Stimulated activated CD4-positive, alpha-beta T cell treated with anti-CD3 and anti-CD28 coated beads, Interleukin-2, amount 100 ng/mL, for 48 hours (primary cell): Measurements from ENCODE around the gene AMDHD2.
"Not testable (repeated sequence)": the region's sequence is repeated elsewhere in the genome, so short reads cannot be mapped to it uniquely, and the experiment has no call there.

Experiments used
- DNase-seq, 2 donors: peaks; one replicate each; pipeline ENCODE4 v3.0.0-alpha.2; 2020

AMDHD2 gene

DNA sequence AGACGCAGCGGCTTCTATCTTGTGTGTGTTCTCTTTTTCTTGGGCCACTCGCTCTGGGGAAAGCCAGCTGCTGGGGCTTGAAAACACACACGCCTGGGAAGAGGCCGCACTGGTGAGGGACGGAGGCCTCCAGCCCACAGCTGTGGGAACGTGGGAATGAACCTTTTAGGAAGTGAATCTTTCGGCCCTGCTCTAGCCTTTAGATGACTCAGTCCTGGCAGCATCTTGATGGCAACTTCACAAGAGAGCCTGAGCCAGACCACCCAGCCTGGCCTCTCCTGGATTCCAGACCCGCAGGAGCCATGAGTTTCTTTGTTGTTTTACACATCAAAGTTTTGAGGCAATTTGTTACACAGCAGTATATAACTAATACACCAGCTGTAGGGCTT, 15.4 kb downstream of the AMDHD2 start:
- no peak for DNase-seq

DNA sequence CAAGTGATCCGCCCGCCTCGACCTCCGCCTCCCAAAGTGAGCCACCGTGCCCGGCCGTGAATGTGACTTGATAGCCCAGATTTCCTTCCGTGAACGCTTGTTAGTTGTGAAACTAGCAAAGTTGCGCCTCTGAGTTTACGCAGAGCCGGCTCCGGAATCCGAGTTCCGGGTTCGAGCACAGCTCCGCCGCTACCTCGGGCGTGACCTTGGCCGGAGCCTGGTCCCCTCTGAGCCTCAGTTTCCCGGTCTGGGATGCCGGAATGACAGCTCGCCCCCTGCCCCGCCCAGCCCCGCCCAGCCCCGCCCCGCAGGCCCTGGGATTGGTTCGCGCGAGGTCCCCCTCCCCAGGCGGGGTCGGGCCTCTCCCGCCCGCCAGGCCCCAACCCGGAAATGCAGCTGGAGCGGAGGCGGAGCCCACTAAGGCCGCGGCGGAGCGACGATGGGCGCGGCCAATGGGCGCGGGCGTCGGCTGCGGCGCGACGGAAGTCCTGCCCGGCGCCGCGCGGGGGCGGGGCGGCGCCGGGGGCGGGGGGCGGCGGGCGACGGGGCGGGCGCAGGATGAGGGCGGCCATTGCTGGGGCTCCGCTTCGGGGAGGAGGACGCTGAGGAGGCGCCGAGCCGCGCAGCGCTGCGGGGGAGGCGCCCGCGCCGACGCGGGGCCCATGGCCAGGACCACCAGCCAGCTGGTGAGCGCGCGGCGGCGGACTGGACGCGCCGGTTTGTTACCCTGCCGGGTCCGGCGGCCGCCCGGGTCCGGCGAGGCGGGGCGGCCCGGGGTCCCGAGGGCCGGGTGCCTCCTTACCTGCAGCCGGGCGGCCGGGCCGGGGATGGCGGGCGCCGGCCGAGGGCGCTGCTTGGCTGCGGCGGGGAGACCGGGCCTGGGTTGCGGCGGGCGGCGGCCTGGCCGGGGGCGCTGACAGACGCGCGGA, 17.5 kb downstream of the AMDHD2 start, which contains the start of gene PDPK1:
Gene PDPK1 (plus strand): TSS at position 571 of the 929 bp plus-strand sequence. CDS start 92 bp downstream, at position 663.
- peak; percentile 87 to 89 for DNase-seq

DNA sequence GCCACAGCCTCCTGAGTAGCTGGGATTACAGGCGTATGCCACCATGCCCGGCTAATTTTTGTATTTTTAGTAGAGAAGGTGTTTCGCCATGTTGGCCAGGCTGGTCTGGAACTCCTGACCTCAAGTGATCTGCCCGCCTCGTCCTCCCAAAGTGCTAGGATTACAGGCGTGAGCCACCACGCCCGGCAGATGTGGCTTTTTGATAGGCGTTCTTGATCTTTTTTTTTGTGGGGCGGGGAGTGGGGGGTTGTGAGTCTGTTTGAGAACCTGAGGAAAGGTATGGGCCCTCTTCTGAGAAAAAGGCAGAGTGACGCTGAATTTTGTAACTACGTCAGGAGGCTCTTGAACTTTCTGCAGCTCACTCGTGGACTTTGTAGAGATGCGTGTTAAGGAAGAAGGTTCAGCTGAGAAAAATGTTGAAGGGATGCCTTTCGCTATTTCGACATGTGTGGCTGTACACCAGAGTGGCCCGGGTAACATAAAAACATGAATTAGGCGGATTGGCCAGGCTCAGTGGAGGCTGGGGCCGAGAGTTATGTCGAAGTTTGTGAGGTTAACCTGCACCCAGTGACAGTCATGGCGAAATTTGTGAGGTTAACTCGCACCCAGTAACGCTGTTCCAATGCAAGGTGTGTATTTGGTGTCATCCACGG, 19.1 kb downstream of the AMDHD2 start:
- not testable (repeated sequence) for DNase-seq

DNA sequence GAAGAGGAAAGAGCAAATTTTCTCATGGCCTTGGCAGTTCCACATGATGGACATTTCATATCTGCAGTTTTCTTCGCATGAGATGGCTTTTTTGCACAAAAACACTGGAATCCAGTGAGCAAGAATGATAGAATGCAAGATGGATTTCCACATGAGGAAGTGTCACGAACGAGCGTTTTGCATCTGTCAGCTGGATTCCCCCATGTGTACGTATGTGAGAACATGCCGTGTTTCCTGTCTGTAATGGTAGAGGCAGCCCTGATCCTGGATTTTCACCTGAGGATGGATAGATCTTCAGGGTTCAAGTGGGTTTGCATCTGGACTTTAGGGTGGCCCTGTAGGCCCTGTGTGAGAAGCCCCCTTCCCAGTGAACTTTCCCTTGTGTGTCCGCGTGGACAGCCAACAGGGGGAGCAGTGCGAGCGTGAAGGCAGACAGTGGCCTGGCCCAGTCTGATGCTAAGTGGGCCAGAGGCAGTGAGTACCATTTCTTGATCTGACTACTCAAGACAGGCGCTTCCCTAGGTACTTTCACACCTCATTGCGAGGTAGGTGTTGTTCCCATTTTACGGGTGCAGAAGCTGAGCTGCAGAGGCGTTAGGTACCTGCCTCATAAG, 19.8 kb downstream of the AMDHD2 start:
- DNase-seq, result not testable (repeated sequence)

DNA sequence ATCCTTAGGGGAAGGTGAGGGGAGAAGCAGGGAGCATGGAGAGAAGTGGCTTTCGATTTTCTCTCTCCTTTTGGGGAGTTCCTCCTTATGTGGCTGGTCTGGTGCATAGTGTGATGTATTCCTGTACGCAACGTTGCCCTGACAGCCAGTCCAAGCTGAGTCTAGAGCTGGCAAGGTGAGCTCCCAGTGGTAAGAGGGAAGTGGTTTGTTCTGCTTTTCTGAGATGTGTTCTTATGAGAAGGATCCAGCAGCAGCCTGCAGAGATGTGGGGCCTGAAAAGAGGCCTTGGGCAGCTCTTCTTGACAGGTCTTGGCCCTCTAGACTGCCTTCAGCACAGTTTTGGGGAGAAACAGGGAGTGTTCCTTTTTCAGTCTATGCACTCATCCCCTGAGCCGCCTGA, 20.7 kb downstream of the AMDHD2 start:
- DNase-seq, result not testable (repeated sequence)

DNA sequence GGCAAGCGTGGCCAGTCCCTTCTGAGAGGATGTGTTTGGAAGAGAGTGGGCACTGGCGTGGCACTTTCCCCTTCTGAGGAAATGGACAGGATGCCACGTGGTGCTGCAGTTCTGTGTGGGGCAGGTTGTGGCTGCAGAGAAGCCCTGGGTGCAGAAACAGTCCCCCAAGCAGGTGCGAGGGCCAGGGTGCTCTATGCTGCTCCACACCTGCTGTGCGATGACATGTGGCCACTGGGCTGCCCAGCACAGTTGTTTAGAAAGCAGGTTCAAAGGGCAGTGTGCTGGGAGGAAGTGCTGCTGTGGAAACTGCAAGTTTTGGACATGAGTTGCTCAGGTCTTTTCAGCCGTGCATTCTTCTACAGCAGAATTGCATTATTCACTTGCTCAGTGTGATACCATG, 21.2 kb downstream of the AMDHD2 start:
- DNase-seq, result not testable (repeated sequence)

DNA sequence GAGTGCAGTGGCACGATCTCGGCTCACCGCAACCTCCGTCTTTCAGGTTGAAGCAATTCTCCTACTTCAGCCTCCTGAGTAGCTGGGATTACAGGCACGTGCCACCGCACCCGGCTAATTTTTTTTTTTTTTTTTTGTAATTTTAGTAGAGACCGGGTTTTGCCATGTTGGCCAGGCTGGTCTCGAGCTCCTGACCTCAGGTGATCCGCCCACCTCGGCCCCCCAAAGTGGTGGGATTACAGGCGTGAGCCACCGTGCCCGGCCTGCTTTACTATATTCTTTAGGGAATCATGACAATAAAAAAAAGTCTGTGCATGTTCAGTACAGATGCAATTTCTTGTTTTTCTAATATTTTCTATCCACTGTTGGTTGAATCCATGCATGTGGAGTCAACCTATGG, 23.6 kb downstream of the AMDHD2 start:
- not testable (repeated sequence) for DNase-seq

DNA sequence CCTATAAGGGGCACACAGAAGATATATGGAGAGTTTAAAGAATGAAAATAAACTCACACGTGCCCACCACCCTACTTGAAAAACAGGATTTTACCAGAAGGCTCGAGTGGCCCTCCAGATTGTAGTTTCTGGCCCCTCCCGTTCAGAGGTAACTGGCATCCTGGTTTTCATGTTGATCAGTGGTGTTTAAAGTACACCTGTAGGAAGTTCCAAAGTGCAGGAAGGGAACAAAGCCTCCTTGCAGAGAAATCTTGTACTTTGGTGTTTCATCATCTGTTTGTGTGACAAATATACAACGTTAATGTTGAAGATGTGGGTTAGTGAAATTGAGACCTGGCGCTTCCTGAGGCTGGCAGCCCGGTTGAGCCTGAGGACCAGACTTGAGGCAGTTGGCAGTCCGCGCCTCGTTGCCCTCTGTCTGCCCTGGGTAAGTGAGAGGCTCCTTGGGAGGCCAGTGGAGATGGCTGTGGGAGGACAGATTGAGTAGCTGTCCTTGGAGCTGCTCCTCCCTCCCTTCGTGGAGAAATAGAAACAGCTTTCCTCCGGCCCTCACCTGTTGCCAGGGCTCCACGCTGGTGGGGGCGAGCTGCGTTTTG, 30.2 kb downstream of the AMDHD2 start:
- not testable (repeated sequence) for DNase-seq

DNA sequence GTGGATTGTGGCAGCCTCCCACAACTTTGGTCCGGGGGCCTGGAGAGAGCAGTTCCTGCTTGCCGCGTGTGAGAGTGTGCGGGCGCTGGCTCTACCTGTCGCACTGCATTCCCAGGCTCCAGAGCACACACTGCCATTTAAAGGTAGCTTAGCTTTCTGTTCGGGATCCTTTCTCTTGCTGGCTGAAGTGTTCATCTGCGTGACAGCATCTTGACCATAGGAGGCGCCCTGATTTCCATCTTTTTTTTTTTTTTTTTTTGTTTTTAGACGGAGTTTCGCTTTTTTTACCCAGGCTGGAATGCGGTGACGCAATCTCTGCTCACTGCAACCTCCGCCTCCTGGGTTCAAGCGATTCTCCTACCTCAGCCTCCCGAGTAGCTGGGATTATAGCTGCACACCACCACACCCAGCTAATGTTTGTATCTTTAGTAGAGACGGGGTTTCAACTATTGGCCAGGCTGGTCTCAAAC, 31.3 kb downstream of the AMDHD2 start:
- DNase-seq, result not testable (repeated sequence)

DNA sequence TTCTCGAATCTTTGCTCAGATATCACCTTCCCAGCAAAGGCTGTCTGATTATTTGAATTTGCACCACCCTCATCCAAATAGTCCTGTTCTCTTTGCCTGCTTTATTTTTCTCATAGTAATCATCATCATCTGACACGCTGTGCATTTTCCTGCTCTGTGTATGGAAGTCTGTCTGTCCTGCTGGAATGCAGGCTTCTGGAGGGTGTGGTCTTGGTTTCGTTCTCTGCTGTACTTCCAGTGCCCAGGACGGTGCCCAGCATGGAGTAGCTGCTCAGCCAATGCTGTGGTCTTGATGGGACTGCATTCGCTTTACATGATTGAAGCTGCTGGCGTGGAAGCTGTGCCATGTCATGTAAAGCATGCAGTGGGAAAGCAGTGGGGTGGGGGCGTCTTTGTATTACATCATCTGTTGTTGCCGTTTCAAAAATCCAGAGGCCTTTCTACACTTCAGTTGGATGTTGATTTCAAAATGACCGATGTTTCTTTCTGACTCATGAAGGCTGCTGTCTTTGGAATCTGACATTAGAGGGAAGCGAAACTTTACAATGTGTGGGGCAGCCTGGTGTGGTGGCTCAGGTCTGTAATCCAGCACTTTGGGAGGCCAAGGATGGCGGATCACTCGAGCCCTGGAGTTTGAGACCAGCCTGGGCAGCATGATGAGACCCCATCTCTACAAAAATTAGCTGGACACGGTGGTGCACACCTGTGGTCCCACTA, 34.7 kb downstream of the AMDHD2 start:
- DNase-seq, result not testable (repeated sequence)

DNA sequence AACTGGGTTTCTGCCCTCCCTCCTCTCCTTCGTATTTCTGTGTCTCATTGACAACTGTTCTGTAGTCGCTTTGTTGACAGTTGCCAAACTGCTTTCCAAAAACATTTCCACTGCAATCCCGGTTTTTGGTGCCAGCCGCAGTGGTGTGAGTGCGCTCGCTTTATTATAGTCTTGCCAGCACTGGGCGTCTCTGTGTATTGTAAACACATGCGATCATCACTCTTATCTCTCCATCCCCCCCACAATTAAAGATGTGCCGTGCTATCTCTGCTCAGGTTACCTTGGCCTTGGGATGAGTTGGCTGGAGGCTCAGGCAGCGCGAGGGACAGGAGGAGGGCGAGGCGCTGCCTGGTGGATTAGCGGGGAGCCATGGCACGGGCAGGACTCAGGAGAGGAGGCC, 37.0 kb downstream of the AMDHD2 start:
- DNase-seq, result not testable (repeated sequence)

DNA sequence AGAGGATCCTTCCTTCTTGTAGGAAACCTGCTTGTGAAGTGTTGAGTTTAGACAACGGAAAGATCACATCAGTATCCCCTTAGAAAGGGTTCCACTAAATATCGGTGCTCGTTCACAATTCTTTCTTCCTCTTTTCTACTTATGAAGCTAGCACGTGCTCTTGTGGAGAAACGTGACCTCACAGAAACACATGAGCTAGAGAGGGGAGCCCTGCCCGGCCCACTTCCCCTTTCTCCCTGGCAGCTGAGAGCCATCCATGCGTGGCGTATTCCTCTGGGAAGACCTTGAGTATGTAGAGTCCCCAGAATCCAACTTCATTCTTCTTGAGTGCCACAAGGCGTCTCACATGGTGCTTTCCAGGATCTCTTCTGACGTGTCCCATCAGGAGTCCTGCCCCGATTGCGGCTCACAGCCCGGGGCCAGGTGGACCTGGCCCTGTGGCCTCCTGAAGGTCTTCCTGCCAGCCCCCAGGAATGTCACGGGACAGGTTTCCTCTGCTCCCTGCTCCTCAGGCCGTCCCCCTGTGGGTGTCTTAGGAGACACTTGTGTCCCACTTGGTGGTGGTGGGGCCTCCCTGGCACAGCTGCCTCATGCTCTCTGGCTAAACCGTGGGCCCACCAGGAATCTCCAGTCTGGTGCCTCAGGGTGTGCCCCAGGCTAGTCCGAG, 40.1 kb downstream of the AMDHD2 start:
- not testable (repeated sequence) for DNase-seq

DNA sequence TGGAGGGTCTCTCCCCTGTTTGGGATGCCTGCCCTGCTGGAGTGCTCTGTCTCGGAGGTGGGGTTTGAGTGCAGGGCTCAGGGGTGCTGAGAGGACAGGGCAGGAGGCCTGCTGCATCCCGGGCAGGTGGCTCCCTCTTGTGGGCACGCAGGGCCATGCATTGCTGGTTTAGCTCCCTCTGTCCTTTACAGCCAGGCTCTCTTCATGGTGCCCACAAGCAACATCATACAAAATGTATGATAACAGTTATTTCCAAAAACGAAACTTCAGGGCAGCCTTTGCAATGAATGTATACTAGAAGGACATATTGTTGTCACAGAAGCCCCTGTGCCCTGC, 40.6 kb downstream of the AMDHD2 start:
- peak; percentile 35 to 48 for DNase-seq

DNA sequence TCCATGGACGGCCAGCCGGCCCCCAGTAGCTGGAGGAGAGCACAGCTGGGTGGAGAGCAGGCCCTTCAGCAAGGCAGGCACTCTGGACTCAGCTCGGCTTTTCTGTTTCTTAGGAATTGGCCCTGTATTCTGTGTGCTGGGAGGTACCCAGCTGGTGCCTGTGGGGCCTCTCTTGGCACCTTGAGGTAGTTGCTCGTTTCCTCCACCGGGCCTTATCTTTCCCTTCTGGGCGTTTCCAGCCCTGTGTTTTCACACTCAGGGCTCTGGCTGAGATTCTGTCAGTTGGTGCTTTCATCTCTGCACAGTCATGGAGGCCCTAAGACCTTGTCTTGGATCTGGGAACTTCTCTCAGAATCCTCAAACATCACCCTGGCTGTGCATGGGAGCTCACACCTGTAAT, 47.3 kb downstream of the AMDHD2 start:
- not testable (repeated sequence) for DNase-seq

DNA sequence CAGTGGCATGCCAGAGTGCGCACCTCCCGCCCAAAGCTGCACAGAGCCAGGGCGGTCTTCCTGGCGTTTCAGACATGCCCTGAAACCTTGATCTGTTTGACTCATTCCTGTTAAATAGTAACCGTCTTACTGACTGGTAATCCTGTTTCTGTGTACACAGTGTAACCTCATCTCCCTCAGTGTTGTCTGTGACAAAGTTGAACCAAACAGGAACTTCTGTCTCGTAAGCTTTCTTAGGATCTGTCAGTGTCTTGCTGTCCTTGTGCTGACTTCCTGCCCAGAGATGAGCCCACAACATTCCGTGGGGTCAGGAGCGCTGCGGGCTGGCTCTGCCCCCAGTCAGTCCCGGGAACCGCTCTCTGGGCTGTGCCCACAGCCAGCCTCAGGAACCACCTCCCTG, 48.4 kb downstream of the AMDHD2 start:
- DNase-seq, result not testable (repeated sequence)

DNA sequence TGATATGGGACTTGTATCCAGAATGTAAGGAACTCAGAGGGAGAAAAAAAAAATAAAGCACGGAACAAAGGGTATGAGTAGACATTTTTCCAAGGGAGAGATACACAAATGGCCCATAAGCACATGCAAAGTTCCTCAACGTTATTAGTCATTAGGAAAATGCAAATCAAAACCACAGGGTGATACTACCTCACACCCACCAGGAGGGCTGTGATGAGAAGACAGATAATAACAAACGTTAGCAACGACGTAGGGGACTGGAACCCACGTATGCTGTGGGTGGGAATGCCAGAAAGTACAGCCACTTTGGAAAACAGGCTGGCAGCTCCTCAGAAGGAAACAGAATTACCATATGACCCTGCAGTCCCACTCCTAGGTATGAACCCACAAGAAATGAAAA, 52.5 kb downstream of the AMDHD2 start:
- not testable (repeated sequence) for DNase-seq

DNA sequence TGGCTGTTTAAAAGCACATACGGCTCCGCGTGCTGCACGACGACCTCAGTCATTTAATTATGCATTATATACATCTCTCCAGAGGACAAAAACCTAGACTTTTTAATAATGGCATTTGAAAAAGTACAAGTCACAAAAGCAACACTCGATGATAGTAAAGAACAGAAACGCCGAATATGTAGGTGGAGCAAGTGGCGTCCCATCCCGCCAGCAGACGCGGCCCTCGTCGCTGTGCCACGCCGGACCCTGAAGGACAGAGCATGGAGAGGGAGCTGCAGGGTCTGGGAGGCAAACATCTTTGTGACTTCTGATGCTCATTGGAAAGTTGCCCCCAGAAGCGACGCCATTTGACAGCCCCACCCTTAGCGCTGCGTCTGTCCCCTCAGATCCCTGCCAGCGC, 55.7 kb downstream of the AMDHD2 start:
- DNase-seq, result not testable (repeated sequence)

DNA sequence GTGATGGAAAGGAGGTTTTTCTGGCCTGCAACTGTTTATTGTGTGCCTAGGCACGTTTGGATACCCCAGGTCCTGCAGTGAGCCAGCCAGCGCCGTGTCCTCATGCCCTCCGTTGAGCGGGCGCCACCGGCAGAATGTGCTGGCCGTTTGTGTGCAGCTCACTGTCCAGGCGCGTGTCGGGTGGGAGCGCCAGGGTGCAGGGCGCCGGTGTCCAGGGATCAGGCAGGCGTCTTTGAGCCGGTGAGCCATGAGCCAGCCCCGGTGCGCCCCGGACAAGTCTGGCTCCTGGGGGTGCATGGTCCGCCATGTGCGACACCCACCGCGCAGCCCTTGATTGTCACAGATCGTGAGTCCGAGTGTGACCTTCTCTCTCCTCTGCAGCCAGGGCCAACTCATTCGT, 56.9 kb downstream of the AMDHD2 start:
- not testable (repeated sequence) for DNase-seq

DNA sequence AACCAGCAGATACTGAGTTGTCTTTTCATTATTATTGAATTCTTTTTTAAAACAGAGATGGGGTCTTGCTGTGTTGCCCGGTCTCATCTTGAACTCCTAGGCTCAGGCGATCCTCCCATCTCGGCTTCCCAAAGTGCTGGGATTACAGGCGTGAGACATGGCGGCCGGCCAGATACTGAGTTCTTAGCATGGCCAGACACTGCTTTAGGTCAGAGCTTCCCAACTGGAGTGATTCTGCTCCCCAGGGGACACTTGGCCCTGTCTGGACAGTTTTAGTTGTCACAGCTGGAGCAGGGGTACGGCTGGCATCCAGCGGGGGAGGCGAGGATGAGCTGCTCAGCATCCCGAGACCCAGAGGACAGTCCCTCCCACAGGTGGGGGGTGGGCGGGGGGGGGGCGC, 58.7 kb downstream of the AMDHD2 start:
- not testable (repeated sequence) for DNase-seq

DNA sequence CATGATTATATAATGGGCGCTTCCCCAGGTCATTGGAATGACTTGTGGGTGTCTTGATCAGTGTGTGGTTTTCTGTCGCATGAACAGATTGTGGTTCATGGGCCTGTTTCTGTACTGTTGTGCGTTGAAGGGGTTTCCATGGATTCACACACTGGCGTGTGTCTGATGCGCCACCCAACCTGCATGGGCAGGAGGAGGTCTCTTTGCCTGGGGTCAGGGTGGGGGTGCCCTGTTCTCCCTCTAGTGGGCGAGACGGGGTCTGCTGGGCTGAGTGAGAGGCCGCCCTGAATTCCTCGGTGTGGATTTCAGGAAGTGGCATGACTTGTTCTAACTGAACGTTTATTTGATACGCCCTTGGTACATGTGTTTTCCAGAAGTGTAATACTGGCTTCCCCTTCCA, 60.0 kb downstream of the AMDHD2 start:
- DNase-seq, result not testable (repeated sequence)

DNA sequence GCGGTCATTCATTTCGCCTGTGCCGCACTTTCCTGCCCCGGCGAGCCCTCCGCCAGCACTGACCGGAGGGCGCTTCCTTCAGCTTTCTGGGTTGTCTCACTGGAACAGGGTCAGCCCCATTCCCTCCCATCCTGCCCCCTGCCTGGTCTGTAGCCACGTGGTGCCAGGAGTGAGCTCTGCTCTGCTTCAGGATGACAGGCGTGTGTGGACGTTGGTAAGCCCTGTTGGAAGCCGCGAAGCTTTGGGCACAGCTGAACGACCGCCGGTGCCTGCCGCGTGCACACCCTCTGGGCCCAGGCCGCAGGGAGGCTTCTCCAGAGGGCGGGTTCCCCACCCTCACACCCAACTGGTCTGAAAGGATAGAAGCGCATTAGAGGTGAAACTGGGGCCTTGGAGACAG, 60.6 kb downstream of the AMDHD2 start:
- DNase-seq, result not testable (repeated sequence)
